ENCODE data around the gene CFAP45.

DNA sequence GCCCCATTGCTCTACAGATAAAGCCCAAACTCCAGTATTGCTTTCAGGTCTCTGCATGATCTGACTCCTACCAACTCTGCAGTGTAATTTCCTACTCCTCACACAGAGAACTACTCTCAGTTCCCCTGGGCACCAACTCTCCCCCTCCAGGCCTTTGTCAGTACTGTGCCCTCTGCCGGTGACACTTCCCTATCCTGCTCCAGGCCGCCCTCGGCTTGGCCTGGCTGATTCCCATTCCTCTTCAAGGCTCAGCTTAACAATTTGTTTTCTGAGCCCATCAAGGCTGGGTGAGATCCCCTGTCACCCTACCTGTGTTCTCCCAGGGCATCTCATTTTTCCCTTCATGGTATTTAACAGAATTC is 70.7 kb downstream of the CFAP45 start:
- TF ChIP-seq, protein P1, sequence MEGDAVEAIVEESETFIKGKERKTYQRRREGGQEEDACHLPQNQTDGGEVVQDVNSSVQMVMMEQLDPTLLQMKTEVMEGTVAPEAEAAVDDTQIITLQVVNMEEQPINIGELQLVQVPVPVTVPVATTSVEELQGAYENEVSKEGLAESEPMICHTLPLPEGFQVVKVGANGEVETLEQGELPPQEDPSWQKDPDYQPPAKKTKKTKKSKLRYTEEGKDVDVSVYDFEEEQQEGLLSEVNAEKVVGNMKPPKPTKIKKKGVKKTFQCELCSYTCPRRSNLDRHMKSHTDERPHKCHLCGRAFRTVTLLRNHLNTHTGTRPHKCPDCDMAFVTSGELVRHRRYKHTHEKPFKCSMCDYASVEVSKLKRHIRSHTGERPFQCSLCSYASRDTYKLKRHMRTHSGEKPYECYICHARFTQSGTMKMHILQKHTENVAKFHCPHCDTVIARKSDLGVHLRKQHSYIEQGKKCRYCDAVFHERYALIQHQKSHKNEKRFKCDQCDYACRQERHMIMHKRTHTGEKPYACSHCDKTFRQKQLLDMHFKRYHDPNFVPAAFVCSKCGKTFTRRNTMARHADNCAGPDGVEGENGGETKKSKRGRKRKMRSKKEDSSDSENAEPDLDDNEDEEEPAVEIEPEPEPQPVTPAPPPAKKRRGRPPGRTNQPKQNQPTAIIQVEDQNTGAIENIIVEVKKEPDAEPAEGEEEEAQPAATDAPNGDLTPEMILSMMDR (IDR thresholded peaks at IDR 0.05; ENCODE audit: low read depth, low read length, poor library complexity, severe bottlenecking), result peak; percentile 55
- TF ChIP-seq EZH2phosphoT487 (IDR thresholded peaks at IDR 0.05; ENCODE audit: borderline replicate concordance, low read length), result no peak

Data from DOHH2 (cell line).